BLaER1 (cell line): Measurements from ENCODE around the gene CMC4.

Source experiments
- H3K27ac ChIP-seq: shearing (Covaris generic); formaldehyde crosslinking; 2 replicates; pipeline ENCODE4 v1.8.1; 2022
- H3K27me3 ChIP-seq: shearing (Covaris generic); formaldehyde crosslinking; 2 replicates; pipeline ENCODE4 v1.8.1; 2022
- H3K36me3 ChIP-seq: shearing (Covaris generic); formaldehyde crosslinking; 2 replicates; pipeline ENCODE4 v1.8.1; 2022
- H3K4me1 ChIP-seq: shearing (Covaris generic); formaldehyde crosslinking; 2 replicates; pipeline ENCODE4 v1.8.1; 2022
- H3K4me2 ChIP-seq: shearing (Covaris generic); formaldehyde crosslinking; 2 replicates; pipeline ENCODE4 v1.8.1; 2022
- H3K4me3 ChIP-seq: shearing (Covaris generic); formaldehyde crosslinking; 2 replicates; pipeline ENCODE4 v1.8.1; 2022
- H3K9ac ChIP-seq: shearing (Covaris generic); formaldehyde crosslinking; 2 replicates; pipeline ENCODE4 v1.8.1; 2022
- H3K9me3 ChIP-seq: shearing (Covaris generic); formaldehyde crosslinking; 2 replicates; pipeline ENCODE4 v1.8.1; 2022
- H4K20me1 ChIP-seq: shearing (Covaris generic); formaldehyde crosslinking; 2 replicates; pipeline ENCODE4 v1.8.1; 2022
- Cebpa-rat ChIP-seq: shearing (Covaris generic); IDR thresholded peaks from 2 replicates; pipeline ENCODE4 v1.8.1; 2022

The CMC4 gene, protein sequence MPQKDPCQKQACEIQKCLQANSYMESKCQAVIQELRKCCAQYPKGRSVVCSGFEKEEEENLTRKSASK

DNA sequence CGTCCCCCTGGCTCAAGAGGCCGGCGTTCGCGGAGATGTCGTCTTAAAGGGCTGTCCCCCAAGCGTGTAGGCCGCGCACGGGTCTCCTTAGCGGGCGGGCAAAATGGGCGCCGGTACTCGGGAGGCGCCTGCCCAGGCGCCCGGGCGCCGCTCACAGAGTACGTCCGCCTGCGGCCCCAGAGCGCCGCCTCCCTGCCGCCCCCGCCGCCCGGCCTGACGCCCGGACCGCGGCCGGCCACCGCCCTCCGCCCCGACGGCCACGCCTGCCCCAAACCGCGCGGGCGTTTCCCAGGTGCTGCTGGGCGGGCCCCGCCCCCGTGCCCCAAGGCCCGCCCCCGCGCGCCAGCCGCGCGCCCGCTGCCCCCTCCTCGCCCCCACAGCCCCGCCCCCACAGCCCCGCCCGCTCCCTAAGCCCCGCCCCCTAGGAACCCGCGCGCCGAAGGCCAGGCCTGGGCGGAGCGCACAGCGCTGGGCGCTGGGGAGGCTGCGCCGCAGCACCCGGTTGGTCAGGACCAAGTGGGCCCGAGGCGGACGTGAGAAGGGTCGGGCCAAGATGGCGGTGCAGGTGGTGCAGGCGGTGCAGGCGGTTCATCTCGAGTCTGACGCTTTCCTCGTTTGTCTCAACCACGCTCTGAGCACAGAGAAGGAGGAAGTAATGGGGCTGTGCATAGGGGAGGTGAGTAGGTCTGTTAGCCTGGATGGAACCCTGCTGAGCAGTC lies at the start of gene CMC4, which contains the start of the genes BRCC3 and MTCP1:
CMC4 (minus strand) TSS at position 162 of the 719 bp plus-strand sequence. CDS start 7,113 bp downstream, outside the sequence.
BRCC3 (plus strand) TSS at position 534 of the 719 bp plus-strand sequence; CDS start at position 554, 20 bp downstream.
MTCP1 (minus strand) TSS at position 162 of the 719 bp plus-strand sequence. CDS start 5,126 bp downstream, outside the sequence.
- H3K4me3 ChIP-seq: peak within 1 kb of the TSS; percentile 77
- H3K4me2 ChIP-seq: peak within 1 kb of the TSS; percentile 61
- H3K9me3 ChIP-seq: no peaks in the 10 kb centered on the region

DNA sequence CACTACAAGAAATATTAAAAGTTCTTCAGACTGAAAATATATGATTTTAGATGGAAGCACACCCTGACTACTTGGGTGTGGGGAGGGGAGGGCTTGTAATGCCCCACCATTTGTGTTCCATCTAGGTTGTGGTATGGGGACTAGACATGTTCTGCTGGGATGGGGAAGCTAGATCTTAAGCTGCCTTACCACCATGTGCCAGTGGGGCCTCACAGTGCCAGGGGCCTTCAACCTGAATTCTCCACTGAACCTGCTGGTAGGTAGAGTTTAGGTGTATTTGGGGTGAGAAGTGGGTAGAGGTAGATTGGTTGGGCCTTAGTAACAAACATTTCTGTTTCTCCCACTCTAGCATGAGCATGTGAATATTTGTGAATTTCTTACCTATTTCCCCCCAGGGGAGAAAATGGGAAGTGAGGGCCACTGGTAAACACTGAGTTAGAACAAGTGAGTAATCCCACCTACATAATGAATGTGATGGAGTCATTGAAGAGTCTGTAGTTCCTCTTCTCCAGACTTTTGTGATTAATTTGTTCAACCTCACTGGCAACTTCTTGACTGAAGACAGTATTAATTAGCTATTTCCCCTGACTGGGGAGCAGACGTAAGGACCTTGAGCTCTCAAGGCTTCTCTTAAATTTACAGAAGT lies 44.4 kb upstream of the CMC4 start:
- Histone ChIP-seq H3K27me3 (peaks cover 52% of the 10 kb centered on the region), H4K20me1 (no peaks in the 10 kb centered on the region), H3K4me2 (no peak overlapping the region), H3K36me3 (peaks cover 40% of the 10 kb centered on the region), H3K4me1 (no peaks in the 10 kb centered on the region), H3K9me3 (peaks cover 11% of the 10 kb centered on the region), H3K27ac (no peak overlapping the region), H3K9ac (no peak overlapping the region), H3K4me3 (no peak overlapping the region)
- no peak for TF ChIP-seq Cebpa-rat

More for the DNA sequence above, at the start of gene CMC4, which contains the start of the genes BRCC3 and MTCP1:
- H3K27ac ChIP-seq: peak within 1 kb of the TSS; percentile 77
- H3K4me1 ChIP-seq: peaks cover 27% of the 10 kb centered on the region
- H3K36me3 ChIP-seq: peaks cover 10% of the 10 kb centered on the region
- H4K20me1 ChIP-seq: 0 out of 2 replicates have a peak, but pooled peaks cover 21% of the 10 kb centered on the region
- no peak for TF ChIP-seq Cebpa-rat
- H3K27me3 ChIP-seq: peaks cover 75% of the 10 kb centered on the region
- peak within 1 kb of the TSS; percentile 86 for H3K9ac ChIP-seq

DNA sequence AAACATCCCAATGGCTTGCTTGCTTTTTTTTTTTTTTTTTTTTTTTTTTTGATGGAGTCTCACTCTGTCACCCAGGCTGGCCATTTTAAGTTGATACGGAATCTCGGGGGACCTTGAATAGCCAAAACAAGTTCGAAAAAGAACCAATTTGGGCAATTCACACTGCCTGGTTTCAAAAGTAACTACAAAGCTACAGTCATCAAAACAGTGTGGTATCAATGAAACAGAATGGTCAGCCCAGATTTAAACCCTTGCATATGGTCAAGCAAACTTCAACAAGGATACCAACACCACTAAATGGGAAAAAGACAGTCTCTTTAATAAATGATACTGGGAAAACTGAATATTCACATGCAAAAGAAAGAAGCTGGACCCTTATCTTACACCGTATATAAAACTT lies 42.2 kb upstream of the CMC4 start:
- Histone ChIP-seq H3K4me1 (no peaks in the 10 kb centered on the region), H3K4me3 (no peak overlapping the region), H3K27me3 (peaks cover 44% of the 10 kb centered on the region), H3K9me3 (peaks cover 11% of the 10 kb centered on the region), H3K4me2 (no peak overlapping the region), H3K36me3 (peaks cover 28% of the 10 kb centered on the region), H3K27ac (no peak overlapping the region), H4K20me1 (no peaks in the 10 kb centered on the region), H3K9ac (no peak overlapping the region)
- no peak for TF ChIP-seq Cebpa-rat

GRCh38 chrX:155112171-155112570 lies 41.2 kb upstream of the CMC4 start:
- no peak overlapping the region for H3K4me2 ChIP-seq
- H3K36me3 ChIP-seq: peaks cover 29% of the 10 kb centered on the region
- H3K27ac ChIP-seq: no peak overlapping the region
- no peaks in the 10 kb centered on the region for H4K20me1 ChIP-seq
- no peak overlapping the region for H3K9ac ChIP-seq
- no peaks in the 10 kb centered on the region for H3K4me1 ChIP-seq
- peaks cover 42% of the 10 kb centered on the region for H3K27me3 ChIP-seq
- no peak for TF ChIP-seq Cebpa-rat
- no peak overlapping the region for H3K4me3 ChIP-seq
- peaks cover 11% of the 10 kb centered on the region for H3K9me3 ChIP-seq

- peaks cover 25% of the 10 kb centered on the region for H3K27me3 ChIP-seq
- H3K36me3 ChIP-seq: peaks cover 8% of the 10 kb centered on the region; the same call in 1 of the 2 replicates
- no peak overlapping the region for H3K4me2 ChIP-seq
- H3K9ac ChIP-seq: no peak overlapping the region
- no peaks in the 10 kb centered on the region for H3K4me1 ChIP-seq
- TF ChIP-seq Cebpa-rat: no peak
- H3K9me3 ChIP-seq: peaks cover 11% of the 10 kb centered on the region
- no peak overlapping the region for H3K4me3 ChIP-seq
- no peak overlapping the region for H3K27ac ChIP-seq
- no peaks in the 10 kb centered on the region for H4K20me1 ChIP-seq
Observed at GRCh38 chrX:155108427-155108826, 37.5 kb upstream of the CMC4 start.

- Histone ChIP-seq H3K9ac (no peak overlapping the region), H3K4me3 (no peak overlapping the region), H3K36me3 (peaks cover 8% of the 10 kb centered on the region; the same call in 1 of the 2 replicates)
Observed at GRCh38 chrX:155105919-155106318, 35.0 kb upstream of the CMC4 start.

GRCh38 chrX:155094468-155095061 lies 23.6 kb upstream of the CMC4 start:
- H3K27me3 ChIP-seq: peaks cover 29% of the 10 kb centered on the region
- H3K4me1 ChIP-seq: no peaks in the 10 kb centered on the region
- H4K20me1 ChIP-seq: no peaks in the 10 kb centered on the region
- H3K27ac ChIP-seq: no peak overlapping the region
- no peaks in the 10 kb centered on the region for H3K9me3 ChIP-seq
- no peak overlapping the region for H3K4me2 ChIP-seq
- no peak for TF ChIP-seq Cebpa-rat
- peaks cover 25% of the 10 kb centered on the region for H3K36me3 ChIP-seq
- no peak overlapping the region for H3K4me3 ChIP-seq
- H3K9ac ChIP-seq: no peak overlapping the region

More at GRCh38 chrX:155105919-155106318, 35.0 kb upstream of the CMC4 start:
- no peak for TF ChIP-seq Cebpa-rat
- Histone ChIP-seq H4K20me1 (no peaks in the 10 kb centered on the region), H3K27ac (no peak overlapping the region), H3K4me1 (no peaks in the 10 kb centered on the region), H3K4me2 (no peak overlapping the region), H3K9me3 (no peaks in the 10 kb centered on the region), H3K27me3 (peaks cover 33% of the 10 kb centered on the region)

DNA sequence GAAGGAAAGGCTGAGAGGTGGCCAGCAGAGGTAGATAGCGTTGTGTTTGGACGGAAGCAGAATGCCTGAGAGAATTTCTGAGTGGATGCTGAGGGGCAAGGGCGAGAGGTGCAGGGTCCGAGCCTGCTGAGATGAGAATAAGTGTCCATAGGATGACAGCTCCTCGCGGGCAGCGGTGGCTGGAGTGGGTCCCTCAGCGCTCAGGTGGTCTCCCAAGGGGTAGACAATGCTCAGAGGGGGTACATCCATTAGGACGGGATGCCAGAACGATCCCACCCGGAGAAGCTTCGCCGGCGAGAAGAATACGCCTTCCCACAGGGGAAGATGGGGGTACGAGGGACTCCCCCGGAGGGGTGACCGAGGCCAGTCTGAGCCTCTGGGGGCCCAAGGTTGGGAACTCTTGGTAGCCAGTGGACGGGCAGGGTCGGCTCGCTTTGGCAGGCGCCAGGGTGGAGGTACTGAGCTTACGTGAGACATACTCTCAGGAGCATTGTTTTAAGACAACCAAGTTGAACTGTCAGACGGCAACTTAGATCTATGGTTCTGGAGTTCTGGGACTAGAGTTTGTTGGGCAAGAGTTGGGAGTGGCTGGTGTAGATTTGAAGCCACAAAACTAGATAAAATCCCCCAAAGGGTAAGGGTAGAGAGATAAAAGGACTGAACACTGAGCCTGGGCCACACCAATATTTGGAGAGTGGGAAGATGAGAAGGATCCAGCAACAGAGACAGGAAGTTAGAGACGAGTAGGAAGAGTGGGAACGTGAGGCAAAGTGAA lies 16.2 kb upstream of the CMC4 start:
- no peak for TF ChIP-seq Cebpa-rat
- no peak overlapping the region for H3K4me3 ChIP-seq
- no peak overlapping the region for H3K27ac ChIP-seq
- no peaks in the 10 kb centered on the region for H3K9me3 ChIP-seq
- H3K9ac ChIP-seq: no peak overlapping the region
- peaks cover 14% of the 10 kb centered on the region; the same call in 1 of the 2 replicates for H4K20me1 ChIP-seq
- no peak overlapping the region for H3K4me2 ChIP-seq
- H3K4me1 ChIP-seq: no peaks in the 10 kb centered on the region
- peaks cover 68% of the 10 kb centered on the region for H3K27me3 ChIP-seq
- H3K36me3 ChIP-seq: peaks cover 58% of the 10 kb centered on the region
